ENCODE data around the gene FHL3.

The FHL3 gene

GRCh38 chr1:37994886-37995566 is 10.3 kb downstream of the FHL3 start:
- peaks cover 21% of the 10 kb centered on the region for H3K36me3 ChIP-seq
- H3K4me3 ChIP-seq (ENCODE audit: low read depth in 1 of 2, low read length in 1 of 2): peak overlapping the region; percentile 56
- no peaks in the 10 kb centered on the region for H3K9me3 ChIP-seq
- no peak for TF ChIP-seq CTCF (IDR thresholded peaks at IDR 0.05)
- H3K4me1 ChIP-seq (ENCODE audit: control insufficient read depth in 1 of 2, insufficient read depth in 1 of 2, low read depth in 1 of 2, low read length in 1 of 2): peaks cover 62 to 64% of the 10 kb centered on the region in 2 experiments
- H3K27me3 ChIP-seq: no peaks in the 10 kb centered on the region
- peak overlapping the region; percentile 91 for H3K27ac ChIP-seq

- H3K36me3 ChIP-seq: peaks cover 25% of the 10 kb centered on the region
- no peaks in the 10 kb centered on the region for H3K27me3 ChIP-seq
- TF ChIP-seq CTCF (IDR thresholded peaks at IDR 0.05): no peak
- H3K27ac ChIP-seq: peak overlapping the region; percentile 83
- peak overlapping the region; percentile 69 to 82 for H3K4me3 ChIP-seq (ENCODE audit: low read depth in 1 of 2, low read length in 1 of 2)
- no peaks in the 10 kb centered on the region for H3K9me3 ChIP-seq
- peaks cover 17 to 28% of the 10 kb centered on the region in 2 experiments for H3K4me1 ChIP-seq (ENCODE audit: control insufficient read depth in 1 of 2, insufficient read depth in 1 of 2, low read depth in 1 of 2, low read length in 1 of 2)
Observed at GRCh38 chr1:37989361-37989930, 15.9 kb downstream of the FHL3 start.

- peaks cover 36% of the 10 kb centered on the region for H3K36me3 ChIP-seq
- no peak overlapping the region for H3K4me3 ChIP-seq (ENCODE audit: low read depth in 1 of 2, low read length in 1 of 2)
- H3K4me1 ChIP-seq (ENCODE audit: control insufficient read depth in 1 of 2, insufficient read depth in 1 of 2, low read depth in 1 of 2, low read length in 1 of 2): peaks cover 15 to 23% of the 10 kb centered on the region in 2 experiments
- H3K27me3 ChIP-seq: no peaks in the 10 kb centered on the region
- no peak for TF ChIP-seq CTCF (IDR thresholded peaks at IDR 0.05)
- no peaks in the 10 kb centered on the region for H3K9me3 ChIP-seq
- no peak overlapping the region for H3K27ac ChIP-seq
Observed at GRCh38 chr1:37987679-37988078, 17.6 kb downstream of the FHL3 start.

- Histone ChIP-seq H3K27me3 (no peaks in the 10 kb centered on the region), H3K4me1 (ENCODE audit: control insufficient read depth in 1 of 2, insufficient read depth in 1 of 2, low read depth in 1 of 2, low read length in 1 of 2) (peaks cover under 1 to 4% of the 10 kb centered on the region in 2 experiments), H3K27ac (no peak overlapping the region), H3K36me3 (peaks cover 77% of the 10 kb centered on the region), H3K4me3 (ENCODE audit: low read depth in 1 of 2, low read length in 1 of 2) (no peak overlapping the region), H3K9me3 (no peaks in the 10 kb centered on the region)
- no peak for TF ChIP-seq CTCF (IDR thresholded peaks at IDR 0.05)
Observed at GRCh38 chr1:37983546-37983945, 21.8 kb downstream of the FHL3 start.

- no peak for TF ChIP-seq CTCF (IDR thresholded peaks at IDR 0.05)
- H3K4me3 ChIP-seq (ENCODE audit: low read depth in 1 of 2, low read length in 1 of 2): no peak overlapping the region
- no peaks in the 10 kb centered on the region for H3K4me1 ChIP-seq (ENCODE audit: control insufficient read depth in 1 of 2, insufficient read depth in 1 of 2, low read depth in 1 of 2, low read length in 1 of 2)
- H3K36me3 ChIP-seq: peaks cover 85% of the 10 kb centered on the region
- H3K27me3 ChIP-seq: no peaks in the 10 kb centered on the region
- no peak overlapping the region for H3K27ac ChIP-seq
- no peaks in the 10 kb centered on the region for H3K9me3 ChIP-seq
Observed at GRCh38 chr1:37978541-37978940, 26.8 kb downstream of the FHL3 start.

Measured in neutrophil (primary cell).